Tibial nerve (tissue), 4 donors: Measurements from ENCODE around the gene PPHLN1. TPM values are rescaled to one million over a fixed set of nuclear protein-coding genes. Genes with fewer than 3 reads are reported as not detected.
"Not testable (repeated sequence)": the region's sequence is repeated elsewhere in the genome, so short reads cannot be mapped to it uniquely, and the experiment has no call there.

Source experiments
- DNase-seq, 2 donors: peaks; one replicate each; pipeline ENCODE4 v3.0.0-alpha.2; 2019; ENCODE audit warnings: low spot score in 2 of 2
- H3K27ac ChIP-seq, 4 donors: fragments of 200-600 bp; sonication (generic) in 3 of 4; one replicate each; pipeline ENCODE4 v1.5.1; 2017 to 2019; ENCODE audit warnings: mild to moderate bottlenecking in 1 of 4
- H3K27me3 ChIP-seq, 2 donors: fragments of 200-600 bp; sonication (generic) in 1 of 2; one replicate each; pipeline versions ENCODE4 v1.5.1 to v1.6.0; 2017 to 2019
- H3K36me3 ChIP-seq, 3 donors: fragments of 200-600 bp; sonication (generic); one replicate each; pipeline ENCODE4 v1.5.1; 2018 to 2019
- H3K4me1 ChIP-seq, 4 donors: fragments of 200-600 bp; sonication (generic) in 3 of 4; one replicate each; pipeline ENCODE4 v1.5.1; 2017 to 2019
- H3K4me3 ChIP-seq, 4 donors: fragments of 200-600 bp; sonication (generic) in 3 of 4; one replicate each; pipeline ENCODE4 v1.5.1; 2017 to 2019; ENCODE audit warnings: mild to moderate bottlenecking in 1 of 4, moderate library complexity in 1 of 4
- H3K9me3 ChIP-seq, 4 donors: fragments of 200-600 bp; sonication (generic) in 3 of 4; one replicate each; pipeline ENCODE4 v1.5.1; 2017 to 2019
- CTCF ChIP-seq, 5 experiments: fragments of 200-600 bp in 3 of 5; fragments of 450-650 bp in 2 of 5; sonication (generic) in 3 of 5; IDR thresholded peaks; one replicate each; pipeline ENCODE4 v1.5.1; 2016 to 2019; ENCODE audit warnings: antibody characterized with exemption in 5 of 5, mild to moderate bottlenecking in 3 of 5, moderate library complexity in 2 of 5
- EP300 ChIP-seq, 2 donors: sonication (generic); formaldehyde crosslinking; IDR thresholded peaks; one replicate each; pipeline ENCODE4 v1.6.1; 2017; ENCODE audit warnings: antibody characterized with exemption in 2 of 2, mild to moderate bottlenecking in 1 of 2
- POLR2A ChIP-seq, 2 donors: fragments of 450-650 bp; IDR thresholded peaks; one replicate each; pipeline ENCODE4 v1.6.1; 2017; ENCODE audit warnings: antibody characterized with exemption in 2 of 2, mild to moderate bottlenecking in 2 of 2, moderate library complexity in 2 of 2
- WGBS, 2 donors: methylation state at CpG; one replicate each; pipeline ENCODE4 v1.1.5; 2018; 5-methylcytosine and 5-hydroxymethylcytosine counted together
- total RNA-seq, 4 donors: library from RNA; depleted of rRNA; stranded (reverse); fragments of >200 nt; gene quantifications; one replicate each; pipeline ENCODE4 v1.1.0, GENCODE V29; 2016

PPHLN1 gene
- total RNA-seq, 4 donors from 2014 or later, result 38.6 to 64.5 (median 51.7) TPM

- Histone ChIP-seq H3K27ac (no peak overlapping the region), H3K36me3 (peaks cover 0 to 68% (median 0%) of the 10 kb centered on the region in 3 donors), H3K4me3 (no peak overlapping the region), H3K27me3 (no peaks in the 10 kb centered on the region), H3K9me3 (no peaks in the 10 kb centered on the region), H3K4me1 (peaks cover 0 to 12% (median 0%) of the 10 kb centered on the region in 4 donors)
- DNase-seq, result no peak
- TF ChIP-seq POLR2A (IDR thresholded peaks at IDR 0.05) (no peak), CTCF (IDR thresholded peaks at IDR 0.05) (no peak), EP300 (IDR thresholded peaks at IDR 0.05) (no peak)
These were observed 5.2 kb upstream of the PPHLN1 start for GRCh38 chr12:42320796-42321195.

- H3K36me3 ChIP-seq, result peaks cover 0 to 51% (median 0%) of the 10 kb centered on the region in 3 donors
- no peaks in the 10 kb centered on the region for H3K27me3 ChIP-seq
- no peak overlapping the region for H3K27ac ChIP-seq
- TF ChIP-seq POLR2A (IDR thresholded peaks at IDR 0.05), result no peak
- peaks cover 3 to 22% (median 8%) of the 10 kb centered on the region in 4 donors for H3K4me1 ChIP-seq
- H3K4me3 ChIP-seq, result no peak overlapping the region
- no peaks in the 10 kb centered on the region for H3K9me3 ChIP-seq
- no peak for DNase-seq
These were observed 3.4 kb upstream of the PPHLN1 start for GRCh38 chr12:42322567-42322966.

GRCh38 chr12:42323856-42324255 is 2.1 kb upstream of the PPHLN1 start:
- H3K27ac ChIP-seq, result no peak overlapping the region
- 90 to 91% methylated on average over 6 of the region's 6 CpGs for WGBS, 2 donors
- peaks cover 0 to 38% (median 0%) of the 10 kb centered on the region in 3 donors for H3K36me3 ChIP-seq
- H3K4me3 ChIP-seq, result no peak overlapping the region
- H3K9me3 ChIP-seq, result no peaks in the 10 kb centered on the region
- no peak for DNase-seq
- no peaks in the 10 kb centered on the region for H3K27me3 ChIP-seq
- peaks cover 3 to 33% (median 11%) of the 10 kb centered on the region in 4 donors for H3K4me1 ChIP-seq
- TF ChIP-seq EP300 (IDR thresholded peaks at IDR 0.05) (no peak), POLR2A (IDR thresholded peaks at IDR 0.05) (no peak), CTCF (IDR thresholded peaks at IDR 0.05) (no peak)

GRCh38 chr12:42325326-42325652 is 678 bp upstream of the PPHLN1 start:
- H3K27ac ChIP-seq, result peak overlapping the region; percentile 72 to 92 (median 90)
- 44 to 49% methylated on average over 7 of the region's 7 CpGs for WGBS, 2 donors
- peak overlapping the region; percentile 59 to 76 (median 70) for H3K4me3 ChIP-seq
- H3K27me3 ChIP-seq, result no peaks in the 10 kb centered on the region
- H3K9me3 ChIP-seq, result no peaks in the 10 kb centered on the region
- DNase-seq, result no peak
- peaks cover 3 to 44% (median 11%) of the 10 kb centered on the region in 4 donors for H3K4me1 ChIP-seq
- no peak for TF ChIP-seq CTCF (IDR thresholded peaks at IDR 0.05)
- no peak for TF ChIP-seq POLR2A (IDR thresholded peaks at IDR 0.05)
- TF ChIP-seq EP300 (IDR thresholded peaks at IDR 0.05), result no peak
- peaks cover 0 to 26% (median 0%) of the 10 kb centered on the region in 3 donors for H3K36me3 ChIP-seq

- no peaks in the 10 kb centered on the region for H3K9me3 ChIP-seq
- no peaks in the 10 kb centered on the region for H3K27me3 ChIP-seq
- 3 to 8% methylated on average over 13 of the region's 13 CpGs for WGBS, 2 donors
- TF ChIP-seq POLR2A (IDR thresholded peaks at IDR 0.05), result no peak
- H3K36me3 ChIP-seq, result peaks cover 0 to 12% (median 0%) of the 10 kb centered on the region in 3 donors
- no peak for DNase-seq
- peak overlapping the region; percentile 72 to 92 (median 90) for H3K27ac ChIP-seq
- H3K4me3 ChIP-seq, result peak overlapping the region; percentile 59 to 76 (median 70)
- peaks cover 3 to 47% (median 11%) of the 10 kb centered on the region in 4 donors for H3K4me1 ChIP-seq
These were observed 717 bp downstream of the PPHLN1 start for GRCh38 chr12:42326541-42327226.

GRCh38 chr12:42327227-42327590 is 1.2 kb downstream of the PPHLN1 start:
- H3K27ac ChIP-seq, result peak overlapping the region in 1 of 4 donors; percentile 92
- 32 to 43% methylated on average over 2 of the region's 2 CpGs for WGBS, 2 donors
- H3K9me3 ChIP-seq, result no peaks in the 10 kb centered on the region
- peak overlapping the region; percentile 59 to 76 (median 70) for H3K4me3 ChIP-seq
- no peak for DNase-seq
- peaks cover 0 to 12% (median 0%) of the 10 kb centered on the region in 3 donors for H3K36me3 ChIP-seq
- no peaks in the 10 kb centered on the region for H3K27me3 ChIP-seq
- peaks cover 3 to 50% (median 11%) of the 10 kb centered on the region in 4 donors for H3K4me1 ChIP-seq
- TF ChIP-seq POLR2A (IDR thresholded peaks at IDR 0.05), result no peak

- not testable (repeated sequence) for DNase-seq, H3K4me3 ChIP-seq, H3K9me3 ChIP-seq, H3K27ac ChIP-seq, H3K27me3 ChIP-seq, H3K36me3 ChIP-seq
- H3K4me1 ChIP-seq, result peaks cover 3 to 50% (median 11%) of the 10 kb centered on the region in 4 donors
- WGBS, 2 donors, result 83 to 93% methylated on average over 11 of the region's 11 CpGs
These were observed 4.1 kb downstream of the PPHLN1 start for GRCh38 chr12:42330097-42330496.
